Measurements from ENCODE around the gene ST6GALNAC1.
A peak's percentile ranks its signal among the peaks of the same experiment; 100 is the strongest.

Gene ST6GALNAC1

DNA sequence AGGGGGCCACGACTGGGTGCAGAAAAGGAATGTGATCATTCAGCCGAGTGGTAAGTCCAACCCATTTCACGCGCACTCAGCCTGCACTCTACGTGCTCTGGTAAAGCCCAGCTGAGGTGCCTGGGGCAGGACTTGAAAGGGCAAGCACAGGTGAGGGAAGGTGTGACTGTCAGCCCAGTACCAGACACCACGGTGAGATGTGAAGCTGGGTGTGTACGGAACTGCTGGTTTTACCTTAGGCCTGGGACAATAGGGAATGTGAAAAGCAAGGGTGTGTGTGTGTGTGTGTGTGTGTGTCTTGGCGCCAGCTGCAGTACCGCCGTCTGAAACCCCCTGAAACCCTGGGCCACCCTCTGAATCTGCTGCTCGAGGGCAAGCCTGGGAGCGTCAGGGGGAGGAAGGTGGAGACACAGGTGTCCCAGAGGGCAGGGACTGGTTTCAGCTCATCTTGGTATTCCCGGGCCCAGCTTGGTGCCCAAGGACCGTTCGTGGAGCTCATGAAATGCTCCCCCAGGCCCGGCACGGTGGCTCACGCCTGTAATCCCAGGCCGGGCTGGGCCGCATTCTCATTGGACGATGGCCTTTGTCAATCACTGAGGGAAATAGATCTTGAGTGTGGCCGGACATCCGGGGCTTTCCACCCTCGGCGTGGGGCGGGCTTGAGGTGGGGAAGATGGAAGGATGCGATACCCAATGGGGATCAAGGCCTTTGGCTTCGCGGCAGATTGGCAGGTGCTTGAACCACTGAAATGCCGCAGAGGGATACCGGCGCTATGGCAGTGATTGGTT is 27.8 kb upstream of the ST6GALNAC1 start:
- TF ChIP-seq, protein P1, sequence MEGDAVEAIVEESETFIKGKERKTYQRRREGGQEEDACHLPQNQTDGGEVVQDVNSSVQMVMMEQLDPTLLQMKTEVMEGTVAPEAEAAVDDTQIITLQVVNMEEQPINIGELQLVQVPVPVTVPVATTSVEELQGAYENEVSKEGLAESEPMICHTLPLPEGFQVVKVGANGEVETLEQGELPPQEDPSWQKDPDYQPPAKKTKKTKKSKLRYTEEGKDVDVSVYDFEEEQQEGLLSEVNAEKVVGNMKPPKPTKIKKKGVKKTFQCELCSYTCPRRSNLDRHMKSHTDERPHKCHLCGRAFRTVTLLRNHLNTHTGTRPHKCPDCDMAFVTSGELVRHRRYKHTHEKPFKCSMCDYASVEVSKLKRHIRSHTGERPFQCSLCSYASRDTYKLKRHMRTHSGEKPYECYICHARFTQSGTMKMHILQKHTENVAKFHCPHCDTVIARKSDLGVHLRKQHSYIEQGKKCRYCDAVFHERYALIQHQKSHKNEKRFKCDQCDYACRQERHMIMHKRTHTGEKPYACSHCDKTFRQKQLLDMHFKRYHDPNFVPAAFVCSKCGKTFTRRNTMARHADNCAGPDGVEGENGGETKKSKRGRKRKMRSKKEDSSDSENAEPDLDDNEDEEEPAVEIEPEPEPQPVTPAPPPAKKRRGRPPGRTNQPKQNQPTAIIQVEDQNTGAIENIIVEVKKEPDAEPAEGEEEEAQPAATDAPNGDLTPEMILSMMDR (IDR thresholded peaks at IDR 0.05; ENCODE audit: low read depth, low read length, missing control alignments): no peak
- DNase-seq (ENCODE audit: extremely low read depth, low read depth): peak; percentile 100
- H3K4me3 ChIP-seq (replicated peaks; ENCODE audit: low read depth, low read length): peak overlapping the region; percentile 74

DNA sequence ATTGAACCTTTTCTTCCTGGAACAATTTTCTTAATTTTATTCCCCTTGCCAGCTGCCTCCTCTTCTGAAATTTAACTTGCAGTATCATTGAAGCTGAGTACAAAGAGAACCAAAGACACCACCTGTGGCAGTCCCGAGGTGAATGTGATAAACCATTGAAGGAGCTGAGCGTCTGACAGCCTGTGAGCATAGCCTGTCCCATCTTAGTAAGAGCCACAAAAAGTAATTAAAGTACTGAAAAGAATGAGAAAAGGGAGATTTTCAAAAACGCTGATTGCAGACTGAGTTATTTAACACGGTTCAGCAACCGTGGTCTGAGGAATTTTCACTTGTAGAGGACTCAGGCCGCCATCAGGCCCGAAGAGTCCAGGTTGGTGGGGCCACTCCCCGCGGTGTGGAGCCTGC is 27.2 kb upstream of the ST6GALNAC1 start:
- no peak for DNase-seq (ENCODE audit: extremely low read depth, low read depth)

DNA sequence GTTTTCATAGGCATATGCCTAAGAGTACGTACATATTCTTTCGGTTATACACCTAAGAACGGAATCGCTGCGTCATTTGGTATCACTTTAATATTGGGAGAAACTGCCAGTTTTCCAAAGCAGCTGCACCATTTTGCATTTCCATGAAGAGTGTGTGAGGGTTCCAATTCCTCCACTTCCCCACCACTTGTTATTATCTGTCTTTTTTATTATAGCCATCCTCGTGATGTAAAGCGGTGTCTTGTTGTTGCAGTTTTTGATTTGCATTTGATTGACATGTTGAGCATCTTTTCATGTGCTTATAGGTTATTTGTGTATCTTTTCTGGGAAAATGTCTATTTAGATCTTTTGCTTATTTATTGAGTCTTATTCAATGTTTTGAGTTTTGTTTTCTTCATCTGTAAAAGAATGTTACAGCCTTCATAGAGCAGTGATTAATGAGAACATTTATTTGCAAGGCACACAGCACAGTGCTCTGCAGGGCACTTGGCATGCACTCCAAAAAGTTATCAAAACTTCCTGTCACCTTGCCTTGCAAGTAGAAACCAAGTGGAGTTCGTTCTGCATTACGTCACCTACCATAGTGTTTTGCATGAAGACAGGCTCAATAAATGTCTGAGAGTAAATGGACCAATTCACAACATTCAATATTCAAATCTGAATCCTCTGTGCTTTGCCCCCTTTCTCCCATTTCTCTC is 26.6 kb upstream of the ST6GALNAC1 start:
- no peak overlapping the region for H3K4me3 ChIP-seq (replicated peaks; ENCODE audit: low read depth, low read length)
- TF ChIP-seq, protein P1 (IDR thresholded peaks at IDR 0.05; ENCODE audit: low read depth, low read length, missing control alignments): no peak
- DNase-seq (ENCODE audit: extremely low read depth, low read depth): no peak

More for the DNA sequence above, 27.2 kb upstream of the ST6GALNAC1 start:
- TF ChIP-seq, protein P1 (IDR thresholded peaks at IDR 0.05; ENCODE audit: low read depth, low read length, missing control alignments): no peak
- H3K4me3 ChIP-seq (replicated peaks; ENCODE audit: low read depth, low read length): no peak overlapping the region

DNA sequence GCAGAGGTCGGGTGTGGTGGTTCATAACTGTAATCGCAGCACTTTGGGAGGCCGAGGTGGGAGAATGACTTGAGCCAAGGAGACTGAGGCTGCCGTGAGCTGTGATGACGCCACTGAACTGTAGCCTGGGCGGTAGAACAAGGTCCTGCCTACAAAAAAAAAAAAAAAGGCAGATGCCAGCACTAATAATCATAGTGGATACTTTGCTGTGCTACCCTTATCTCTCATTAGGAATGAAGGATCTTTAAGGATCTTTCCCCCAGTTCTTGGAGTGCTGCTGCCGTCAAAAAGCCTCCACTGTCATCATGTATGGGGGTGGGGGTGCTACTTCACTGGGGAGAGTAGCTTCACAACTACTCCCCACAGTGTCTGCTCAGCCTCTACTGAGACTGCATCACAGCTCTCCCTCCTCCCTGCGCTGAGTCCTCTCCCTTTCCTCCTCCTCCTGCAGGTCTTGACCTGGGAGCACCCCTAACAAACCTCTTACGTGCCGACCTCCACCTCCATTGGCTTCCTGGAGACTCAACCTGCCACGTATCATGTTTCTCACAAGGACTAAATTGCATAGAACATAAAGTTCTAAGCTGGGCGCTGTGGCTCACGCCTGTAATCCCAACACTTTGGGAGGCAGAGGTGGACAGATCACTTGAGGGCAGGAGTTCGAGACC is 24.4 kb upstream of the ST6GALNAC1 start:
- TF ChIP-seq, protein P1 (IDR thresholded peaks at IDR 0.05; ENCODE audit: low read depth, low read length, missing control alignments): no peak
- DNase-seq (ENCODE audit: extremely low read depth, low read depth): no peak
- no peak overlapping the region for H3K4me3 ChIP-seq (replicated peaks; ENCODE audit: low read depth, low read length)

DNA sequence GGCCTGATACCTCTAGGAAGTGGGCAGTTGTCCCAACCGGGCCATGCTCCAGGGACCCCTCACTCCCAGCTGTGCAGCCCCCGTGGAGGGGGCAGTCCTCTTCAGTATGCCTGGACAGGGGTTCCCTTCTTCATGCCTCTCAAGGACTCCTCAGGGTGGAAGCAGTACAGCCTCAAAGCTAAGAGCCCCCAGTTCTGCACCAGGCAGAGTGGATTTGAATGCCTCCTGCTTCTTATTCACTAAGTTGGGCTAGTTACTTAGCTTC is 23.9 kb upstream of the ST6GALNAC1 start:
- TF ChIP-seq, protein P1 (IDR thresholded peaks at IDR 0.05; ENCODE audit: low read depth, low read length, missing control alignments): no peak
- no peak for DNase-seq (ENCODE audit: extremely low read depth, low read depth)
- H3K4me3 ChIP-seq (replicated peaks; ENCODE audit: low read depth, low read length): no peak overlapping the region

DNA sequence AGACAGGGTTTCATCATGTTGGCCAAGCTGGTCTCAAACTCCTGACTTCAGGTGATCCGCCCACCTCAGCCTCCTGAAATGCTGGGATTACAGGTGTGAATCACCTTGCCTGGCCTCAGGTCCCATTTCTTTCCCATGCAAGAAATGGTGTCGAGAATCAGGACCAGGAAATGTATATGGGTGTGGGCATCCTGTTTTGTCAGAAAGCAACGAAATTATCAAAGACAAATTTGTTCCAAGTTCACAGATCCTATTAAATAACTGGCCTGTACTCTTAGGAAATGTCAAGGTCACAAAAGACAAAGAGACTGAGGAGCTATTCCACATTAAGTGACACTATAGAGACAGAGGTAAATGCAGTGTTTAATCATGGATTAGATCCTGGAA is 17.1 kb upstream of the ST6GALNAC1 start:
- TF ChIP-seq, protein P1 (IDR thresholded peaks at IDR 0.05; ENCODE audit: low read depth, low read length, missing control alignments): no peak
- H3K4me3 ChIP-seq (replicated peaks; ENCODE audit: low read depth, low read length): no peak overlapping the region
- DNase-seq (ENCODE audit: extremely low read depth, low read depth): no peak

All from HFF-Myc (cell line).